C4-2B (cell line): ENCODE measurements around the gene ZNF536.

Source experiments
- H3K27ac ChIP-seq: fragments of 450-650 bp; 2 replicates; pipeline ENCODE4 v1.5.1; 2017
- ZFX ChIP-seq: fragments of 450-650 bp; IDR thresholded peaks from 2 replicates; pipeline ENCODE4 v1.6.1; 2017
- TF ChIP-seq, protein P1 (sequence below): fragments of 450-650 bp; conservative IDR thresholded peaks from 2 replicates; pipeline ENCODE4 v1.5.1; 2017; ENCODE audit warnings: mild to moderate bottlenecking

The ZNF536 gene

GRCh38 chr19:30559446-30559845, 187.3 kb downstream of the ZNF536 start:
- TF ChIP-seq, protein P1, sequence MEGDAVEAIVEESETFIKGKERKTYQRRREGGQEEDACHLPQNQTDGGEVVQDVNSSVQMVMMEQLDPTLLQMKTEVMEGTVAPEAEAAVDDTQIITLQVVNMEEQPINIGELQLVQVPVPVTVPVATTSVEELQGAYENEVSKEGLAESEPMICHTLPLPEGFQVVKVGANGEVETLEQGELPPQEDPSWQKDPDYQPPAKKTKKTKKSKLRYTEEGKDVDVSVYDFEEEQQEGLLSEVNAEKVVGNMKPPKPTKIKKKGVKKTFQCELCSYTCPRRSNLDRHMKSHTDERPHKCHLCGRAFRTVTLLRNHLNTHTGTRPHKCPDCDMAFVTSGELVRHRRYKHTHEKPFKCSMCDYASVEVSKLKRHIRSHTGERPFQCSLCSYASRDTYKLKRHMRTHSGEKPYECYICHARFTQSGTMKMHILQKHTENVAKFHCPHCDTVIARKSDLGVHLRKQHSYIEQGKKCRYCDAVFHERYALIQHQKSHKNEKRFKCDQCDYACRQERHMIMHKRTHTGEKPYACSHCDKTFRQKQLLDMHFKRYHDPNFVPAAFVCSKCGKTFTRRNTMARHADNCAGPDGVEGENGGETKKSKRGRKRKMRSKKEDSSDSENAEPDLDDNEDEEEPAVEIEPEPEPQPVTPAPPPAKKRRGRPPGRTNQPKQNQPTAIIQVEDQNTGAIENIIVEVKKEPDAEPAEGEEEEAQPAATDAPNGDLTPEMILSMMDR, result no peak
- no peak for TF ChIP-seq ZFX
- no peak overlapping the region for H3K27ac ChIP-seq

GRCh38 chr19:30562981-30563380, 190.8 kb downstream of the ZNF536 start:
- no peak overlapping the region for H3K27ac ChIP-seq
- no peak for TF ChIP-seq ZFX
- TF ChIP-seq, protein P1, result no peak

- no peak overlapping the region for H3K27ac ChIP-seq
- TF ChIP-seq, protein P1, result no peak
- TF ChIP-seq ZFX, result no peak
These were observed 191.5 kb downstream of the ZNF536 start for GRCh38 chr19:30563691-30564090.

- no peak for TF ChIP-seq ZFX
- TF ChIP-seq, protein P1, result no peak
- no peak overlapping the region for H3K27ac ChIP-seq
These were observed 192.4 kb downstream of the ZNF536 start for GRCh38 chr19:30564551-30565011.

DNA sequence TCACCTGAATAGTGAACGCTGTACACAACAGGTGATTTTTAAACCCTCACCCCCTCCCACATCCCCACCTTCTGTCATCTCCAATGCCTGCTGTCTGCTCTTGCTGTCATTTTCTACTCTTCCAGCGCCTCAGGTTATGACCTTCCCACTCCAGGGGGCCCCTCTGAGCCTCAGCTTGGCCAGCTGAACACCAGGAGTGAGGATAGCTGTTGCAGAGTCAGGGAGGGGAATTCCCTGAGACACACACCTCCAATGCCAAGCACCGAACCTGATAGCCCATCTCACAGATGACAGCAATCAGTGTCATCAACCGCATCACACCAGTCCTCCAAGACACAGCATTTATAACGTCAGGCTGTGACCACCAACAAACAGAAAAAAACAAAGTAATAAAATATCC, 193.5 kb downstream of the ZNF536 start:
- H3K27ac ChIP-seq, result no peak overlapping the region
- TF ChIP-seq, protein P1, result no peak
- TF ChIP-seq ZFX, result no peak

GRCh38 chr19:30566681-30567420, 194.7 kb downstream of the ZNF536 start:
- H3K27ac ChIP-seq, result no peak overlapping the region

More at GRCh38 chr19:30566681-30567420, 194.7 kb downstream of the ZNF536 start:
- TF ChIP-seq ZFX, result no peak
- TF ChIP-seq, protein P1, result no peak
